Peyer's patch (tissue), 4 donors: ENCODE results near the gene TTLL10. TPM values are rescaled to one million over a fixed set of nuclear protein-coding genes. Genes with fewer than 3 reads are reported as not detected.

Experiments used
- DNase-seq, 3 donors: peaks; one replicate each; pipeline ENCODE4 v3.0.0-alpha.2; 2017 to 2019
- H3K27ac ChIP-seq, 4 donors: fragments of 200-600 bp; sonication (generic); one replicate each; pipeline ENCODE4 v1.5.1; 2016 to 2019
- H3K27me3 ChIP-seq, 2 donors: fragments of 200-600 bp; sonication (generic); one replicate each; pipeline ENCODE4 v1.5.1; 2019
- H3K36me3 ChIP-seq, 3 donors: fragments of 200-600 bp; sonication (generic); one replicate each; pipeline ENCODE4 v1.5.1; 2016 to 2019
- H3K4me1 ChIP-seq, 4 donors: fragments of 200-600 bp; sonication (generic); one replicate each; pipeline ENCODE4 v1.5.1; 2016 to 2019
- H3K4me3 ChIP-seq, 4 donors: fragments of 200-600 bp; sonication (generic); 1 replicate in 3 of 4; 2 replicates in 1 of 4; pipeline ENCODE4 v1.5.1; 2016 to 2019; ENCODE audit warnings: mild to moderate bottlenecking in 1 of 4
- H3K9me3 ChIP-seq, 4 donors: fragments of 200-600 bp; sonication (generic); one replicate each; pipeline ENCODE4 v1.5.1; 2016 to 2019; ENCODE audit warnings: mild to moderate bottlenecking in 1 of 4
- CTCF ChIP-seq, 6 experiments: fragments of 450-650 bp in 4 of 6; fragments of 200-600 bp in 2 of 6; sonication (generic) in 1 of 6; IDR thresholded peaks; one replicate each; pipeline ENCODE4 v1.5.1; 2017 to 2019; ENCODE audit warnings: antibody characterized with exemption in 6 of 6, mild to moderate bottlenecking in 3 of 6, moderate library complexity in 1 of 6
- POLR2A ChIP-seq, 2 donors: fragments of 450-650 bp; IDR thresholded peaks; one replicate each; pipeline ENCODE4 v1.5.1; 2017; ENCODE audit warnings: antibody characterized with exemption in 2 of 2, mild to moderate bottlenecking in 2 of 2, moderate library complexity in 2 of 2
- total RNA-seq, 4 donors: library from RNA; depleted of rRNA; stranded (reverse); fragments of >200 nt; gene quantifications; one replicate each; pipeline ENCODE4 v1.1.0, GENCODE V29; 2016

Gene TTLL10
- total RNA-seq, 4 donors from 2014 or later, result 1.6 to 3.6 (median 1.8) TPM; not detected in 1

DNA sequence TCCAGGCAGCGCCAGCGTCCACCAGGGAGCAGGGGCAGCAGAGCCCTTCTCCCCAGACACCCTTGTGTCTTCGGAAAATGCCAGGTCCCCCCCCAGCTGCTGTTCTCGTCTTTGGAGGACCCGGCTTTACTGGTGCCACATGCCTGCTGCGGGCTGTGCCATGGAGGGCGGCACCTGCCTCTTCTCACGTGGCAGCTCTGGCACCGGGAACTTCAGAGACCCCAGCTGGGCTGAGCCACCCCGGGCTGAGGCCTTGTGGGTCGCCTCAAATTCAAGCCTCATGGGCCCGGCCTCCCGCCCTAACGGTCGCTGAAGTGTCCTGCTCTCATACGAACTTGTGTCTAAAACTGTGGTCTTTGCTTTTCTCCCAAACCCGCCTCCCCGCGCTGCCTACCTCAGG lies 30.8 kb upstream of the TTLL10 start:
- DNase-seq, result no peak
- Histone ChIP-seq H3K9me3 (no peaks in the 10 kb centered on the region), H3K36me3 (no peaks in the 10 kb centered on the region), H3K27ac (peak overlapping the region in 3 of 4 donors; percentile 86 to 97 (median 96)), H3K4me3 (no peak overlapping the region), H3K4me1 (peaks cover 9 to 32% (median 23%) of the 10 kb centered on the region in 4 donors), H3K27me3 (no peaks in the 10 kb centered on the region)
- no peak for TF ChIP-seq CTCF (IDR thresholded peaks at IDR 0.05)
- TF ChIP-seq POLR2A (IDR thresholded peaks at IDR 0.05), result no peak

- H3K4me1 ChIP-seq, result peaks cover 9 to 30% (median 20%) of the 10 kb centered on the region in 4 donors
- TF ChIP-seq CTCF (IDR thresholded peaks at IDR 0.05), result no peak
- TF ChIP-seq POLR2A (IDR thresholded peaks at IDR 0.05), result peak in 1 of 2 donors; percentile 44
- peak in 2 of 3 donors; percentile 83 for DNase-seq
- H3K36me3 ChIP-seq, result no peaks in the 10 kb centered on the region
- H3K9me3 ChIP-seq, result no peaks in the 10 kb centered on the region
- peak overlapping the region; percentile 85 to 97 (median 91) for H3K27ac ChIP-seq
- peak overlapping the region in 1 of 4 donors; percentile 43 for H3K4me3 ChIP-seq
- no peaks in the 10 kb centered on the region for H3K27me3 ChIP-seq
These were observed 30.0 kb upstream of the TTLL10 start for GRCh38 chr1:1143636-1144035.

GRCh38 chr1:1144122-1144842 lies 29.4 kb upstream of the TTLL10 start:
- Histone ChIP-seq H3K27me3 (no peaks in the 10 kb centered on the region), H3K9me3 (no peaks in the 10 kb centered on the region), H3K4me3 (peak overlapping the region; percentile 1 to 50 (median 23)), H3K27ac (peak overlapping the region; percentile 85 to 97 (median 91)), H3K36me3 (no peaks in the 10 kb centered on the region), H3K4me1 (peaks cover 9 to 33% (median 20%) of the 10 kb centered on the region in 4 donors)
- TF ChIP-seq CTCF (IDR thresholded peaks at IDR 0.05), result no peak
- peak; percentile 42 to 47 for TF ChIP-seq POLR2A (IDR thresholded peaks at IDR 0.05)
- peak; percentile 81 to 90 (median 87) for DNase-seq

DNA sequence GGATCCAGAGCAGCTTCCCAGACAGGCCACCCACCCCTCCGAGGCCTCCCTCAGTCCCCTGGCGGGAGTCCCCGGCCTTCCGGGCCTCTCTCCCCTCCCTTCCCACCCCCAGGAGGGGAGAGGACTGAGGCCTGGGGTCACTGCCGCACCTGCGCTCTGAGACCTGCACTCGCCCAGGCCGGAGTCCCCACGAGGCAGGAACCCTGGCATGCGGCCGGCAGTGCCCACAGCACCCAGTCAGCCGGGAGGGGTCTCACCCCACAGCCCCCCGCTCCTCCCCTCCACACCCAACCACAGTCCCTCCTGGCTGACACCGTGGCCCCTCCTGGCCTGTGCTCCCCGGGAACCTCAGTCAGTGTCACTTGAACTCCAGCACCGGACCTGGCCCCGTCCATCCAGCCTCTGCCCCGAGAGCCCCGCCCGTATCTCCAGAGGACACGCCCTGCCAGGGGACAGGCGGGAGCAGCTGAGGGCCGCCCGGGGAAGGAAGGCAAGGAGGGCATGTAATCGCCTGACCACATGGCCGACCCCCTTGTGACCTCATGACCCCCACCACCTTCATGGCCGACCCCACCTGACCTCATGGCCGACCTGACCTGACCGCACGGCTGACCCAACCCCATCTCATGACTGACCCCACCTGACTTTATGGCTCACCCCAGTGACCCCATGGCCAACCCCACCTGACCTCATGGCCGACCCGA lies 28.7 kb upstream of the TTLL10 start:
- Histone ChIP-seq H3K36me3 (no peaks in the 10 kb centered on the region), H3K27ac (peak overlapping the region; percentile 85 to 97 (median 91)), H3K9me3 (no peaks in the 10 kb centered on the region), H3K4me1 (peaks cover 14 to 40% (median 20%) of the 10 kb centered on the region in 4 donors), H3K4me3 (peak overlapping the region in 3 of 4 donors; percentile 1 to 50 (median 43)), H3K27me3 (no peaks in the 10 kb centered on the region)
- peak in 2 of 3 donors; percentile 86 to 88 for DNase-seq
- TF ChIP-seq POLR2A (IDR thresholded peaks at IDR 0.05) (peak; percentile 17 to 70), CTCF (IDR thresholded peaks at IDR 0.05) (no peak)

GRCh38 chr1:1145547-1145914 lies 28.1 kb upstream of the TTLL10 start:
- Histone ChIP-seq H3K4me1 (peaks cover 15 to 46% (median 20%) of the 10 kb centered on the region in 4 donors), H3K4me3 (peak overlapping the region in 1 of 4 donors; percentile 50), H3K27me3 (no peaks in the 10 kb centered on the region), H3K27ac (peak overlapping the region in 3 of 4 donors; percentile 86 to 97 (median 96)), H3K9me3 (no peaks in the 10 kb centered on the region), H3K36me3 (no peaks in the 10 kb centered on the region)
- no peak for TF ChIP-seq POLR2A (IDR thresholded peaks at IDR 0.05)
- no peak for TF ChIP-seq CTCF (IDR thresholded peaks at IDR 0.05)
- DNase-seq, result no peak
